HEK293 (cell line): ENCODE measurements around the gene SUSD3.
"Not testable (repeated sequence)": the region's sequence is repeated elsewhere in the genome, so short reads cannot be mapped to it uniquely, and the experiment has no call there.

Experiments
- CTCF ChIA-PET: fragments of 350-600 bp; formaldehyde crosslinking; extraction: SDS; loops from one replicate; lab custom pipeline; 2021; ENCODE audit warnings: antibody characterized with exemption; lab: Yijun Ruan, JAX
- POLR2A ChIA-PET: fragments of 300-600 bp; formaldehyde crosslinking; extraction: SDS; loops from one replicate; lab custom pipeline; 2020; ENCODE audit warnings: antibody characterized with exemption, inconsistent platforms; lab: Yijun Ruan, JAX
- H3K27ac ChIP-seq: fragments of 200-500 bp; sonication (Bioruptor generic); 2 replicates; pipeline ENCODE4 v1.5.1; 2014; ENCODE audit warnings: low read depth, low read length, control low read depth, inconsistent platforms; ENCODE audit errors: extremely low read depth
- H3K36me3 ChIP-seq, 2 experiments: fragments of 200-500 bp in 1 of 2; sonication (Bioruptor generic) in 1 of 2; 1 replicate in 1 of 2; 2 replicates in 1 of 2; pipeline ENCODE4 v1.5.1; 2014 to 2017; ENCODE audit warnings: inconsistent platforms in 2 of 2, low read length in 2 of 2; ENCODE audit not compliant: control insufficient read depth in 2 of 2, insufficient read depth in 1 of 2
- H3K4me1 ChIP-seq: fragments of 200-500 bp; sonication (Bioruptor generic); 2 replicates; pipeline ENCODE4 v1.5.1; 2014; ENCODE audit warnings: mild to moderate bottlenecking, low read length, inconsistent platforms; ENCODE audit not compliant: control insufficient read depth, insufficient read depth
- H3K4me3 ChIP-seq: 2 replicates; pipeline ENCODE4 v1.5.1; 2011; ENCODE audit warnings: low read depth, mild to moderate bottlenecking, control low read depth, low read length, moderate library complexity
- H3K9me3 ChIP-seq: fragments of 200-500 bp; sonication (Bioruptor generic); 2 replicates; pipeline ENCODE4 v1.5.1; 2014; ENCODE audit warnings: low read depth, low read length, inconsistent platforms; ENCODE audit not compliant: control insufficient read depth, insufficient read depth
- MYNN ChIP-seq: fragments of 450-650 bp; formaldehyde crosslinking; IDR thresholded peaks from 2 replicates; pipeline ENCODE4 v1.5.1; 2016; ENCODE audit warnings: missing biosample characterization, missing genetic modification characterization, borderline replicate concordance
- SALL2 ChIP-seq: fragments of 450-650 bp; formaldehyde crosslinking; IDR thresholded peaks from 2 replicates; pipeline ENCODE4 v1.5.0; 2017; ENCODE audit warnings: missing biosample characterization, mild to moderate bottlenecking, missing genetic modification characterization, borderline replicate concordance
- YY1 ChIP-seq: fragments of 450-650 bp; formaldehyde crosslinking; IDR thresholded peaks from 2 replicates; pipeline ENCODE4 v1.5.1; 2018; ENCODE audit warnings: missing biosample characterization, missing genetic modification characterization
- ZBTB7A ChIP-seq: fragments of 450-650 bp; formaldehyde crosslinking; IDR thresholded peaks from 2 replicates; pipeline ENCODE4 v1.5.1; 2016; ENCODE audit warnings: low read depth, missing biosample characterization, missing genetic modification characterization
- ZFP69B ChIP-seq: fragments of 450-650 bp; formaldehyde crosslinking; IDR thresholded peaks from 2 replicates; pipeline ENCODE4 v1.5.1; 2016; ENCODE audit warnings: missing biosample characterization, missing genetic modification characterization
- ZNF155 ChIP-seq: fragments of 450-650 bp; formaldehyde crosslinking; IDR thresholded peaks from 2 replicates; pipeline ENCODE4 v1.5.1; 2016; ENCODE audit warnings: missing biosample characterization, missing genetic modification characterization
- ZNF214 ChIP-seq: fragments of 450-650 bp; formaldehyde crosslinking; IDR thresholded peaks from 2 replicates; pipeline ENCODE4 v1.5.1; 2017; ENCODE audit warnings: missing biosample characterization, mild to moderate bottlenecking, missing genetic modification characterization, borderline replicate concordance
- ZNF23 ChIP-seq: fragments of 450-650 bp; formaldehyde crosslinking; IDR thresholded peaks from 2 replicates; pipeline ENCODE4 v1.5.1; 2016; ENCODE audit warnings: missing biosample characterization, missing genetic modification characterization, borderline replicate concordance
- ZNF354C ChIP-seq: fragments of 450-650 bp; formaldehyde crosslinking; IDR thresholded peaks from 2 replicates; pipeline ENCODE4 v1.5.1; 2016; ENCODE audit warnings: missing biosample characterization, missing genetic modification characterization, low read depth, borderline replicate concordance
- ZNF423 ChIP-seq: fragments of 450-650 bp; formaldehyde crosslinking; IDR thresholded peaks from 2 replicates; pipeline ENCODE4 v1.5.1; 2016; ENCODE audit warnings: missing biosample characterization, missing genetic modification characterization
- ZNF48 ChIP-seq: fragments of 450-650 bp; formaldehyde crosslinking; IDR thresholded peaks from 2 replicates; pipeline ENCODE4 v1.5.1; 2016; ENCODE audit warnings: missing biosample characterization, missing genetic modification characterization
- ZNF514 ChIP-seq: fragments of 450-650 bp; formaldehyde crosslinking; IDR thresholded peaks from 2 replicates; pipeline ENCODE4 v1.5.1; 2016; ENCODE audit warnings: missing biosample characterization, missing genetic modification characterization
- ZNF544 ChIP-seq: fragments of 450-650 bp; formaldehyde crosslinking; IDR thresholded peaks from 2 replicates; pipeline ENCODE4 v1.5.0; 2017; ENCODE audit warnings: missing biosample characterization, missing genetic modification characterization
- ZNF548 ChIP-seq: fragments of 450-650 bp; formaldehyde crosslinking; IDR thresholded peaks from 2 replicates; pipeline ENCODE4 v1.5.1; 2016; ENCODE audit warnings: missing biosample characterization, missing genetic modification characterization
- ZNF624 ChIP-seq: fragments of 450-650 bp; formaldehyde crosslinking; IDR thresholded peaks from 2 replicates; pipeline ENCODE4 v1.5.1; 2017; ENCODE audit warnings: missing biosample characterization, missing genetic modification characterization
- ZNF626 ChIP-seq: fragments of 450-650 bp; sonication (Bioruptor Pico); formaldehyde crosslinking; IDR thresholded peaks from 2 replicates; pipeline ENCODE4 v1.5.1; 2018; ENCODE audit warnings: missing biosample characterization, missing genetic modification characterization, inconsistent platforms
- ZNF785 ChIP-seq: fragments of 450-650 bp; formaldehyde crosslinking; IDR thresholded peaks from 2 replicates; pipeline ENCODE4 v1.5.1; 2016; ENCODE audit warnings: missing biosample characterization, missing genetic modification characterization
- TF ChIP-seq, protein P1 (sequence below): fragments of 450-650 bp; formaldehyde crosslinking; IDR thresholded peaks from 2 replicates; pipeline ENCODE4 v1.5.1; 2016; ENCODE audit warnings: missing biosample characterization, missing genetic modification characterization
- TF ChIP-seq, protein P2 (sequence below): fragments of 450-650 bp; formaldehyde crosslinking; IDR thresholded peaks from 2 replicates; pipeline ENCODE4 v1.5.0; 2017; ENCODE audit warnings: missing biosample characterization, missing genetic modification characterization, borderline replicate concordance

The SUSD3 gene

DNA sequence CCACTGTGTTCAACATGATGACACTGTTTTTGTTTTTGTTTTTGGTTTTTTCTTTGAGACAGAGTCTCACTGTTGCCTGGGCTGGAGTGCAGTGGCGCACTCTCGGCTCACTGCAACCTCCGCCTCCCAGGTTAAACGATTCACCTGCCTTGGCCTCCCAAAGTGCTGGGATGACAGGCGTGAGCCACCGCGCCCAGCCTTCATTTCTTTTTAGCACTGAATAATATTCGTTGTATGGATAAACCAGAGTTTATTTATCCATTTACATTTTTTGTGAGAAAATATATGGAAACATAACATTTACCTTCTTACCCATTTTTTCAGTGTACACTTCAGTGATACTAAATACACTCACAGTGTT lies 41.8 kb downstream of the SUSD3 start:
- POLR2A ChIA-PET: no interaction called here
- no peaks in the 10 kb centered on the region; a peak in 1 of 3 replicates for H3K36me3 ChIP-seq
- no peak overlapping the region for H3K27ac ChIP-seq
- peaks cover 2% of the 10 kb centered on the region; the same call in 1 of the 2 replicates for H3K4me1 ChIP-seq
- CTCF ChIA-PET: no interaction called here
- H3K9me3 ChIP-seq: no peaks in the 10 kb centered on the region; the same call in 1 of the 2 replicates
- TF ChIP-seq ZBTB7A (tag by site-specific recombination): no peak
- TF ChIP-seq, all 188 proteins: peak for 0
- H3K4me3 ChIP-seq: no peak overlapping the region

DNA sequence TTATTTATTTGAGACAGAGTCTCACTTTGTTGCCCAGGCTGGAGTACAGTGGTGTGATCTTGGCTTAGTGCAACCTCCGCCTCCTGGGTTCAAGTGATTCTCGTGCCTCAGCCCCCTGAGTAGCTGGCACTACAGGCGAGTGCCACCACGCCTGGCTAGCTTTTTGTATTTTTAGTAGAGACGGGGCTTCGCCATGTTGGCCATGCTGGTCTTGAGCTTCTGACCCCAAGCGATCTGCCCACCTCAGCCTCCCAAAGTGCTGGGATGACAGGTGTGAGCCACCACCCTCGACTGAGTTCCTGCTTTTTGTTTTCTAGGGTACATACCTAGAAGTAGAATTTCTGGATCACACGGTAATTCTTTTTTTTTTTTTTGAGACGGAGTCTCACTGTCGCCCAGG lies 42.6 kb downstream of the SUSD3 start:
- CTCF ChIA-PET: interaction anchor here (0.6 to 0.7 kb wide), 4 partner anchors 26 to 228 kb away, joined by 3 to 5 read pairs (median 4); no protein-coding TSS in a partner anchor
- POLR2A ChIA-PET, H3K36me3 ChIP-seq: not testable (repeated sequence)

DNA sequence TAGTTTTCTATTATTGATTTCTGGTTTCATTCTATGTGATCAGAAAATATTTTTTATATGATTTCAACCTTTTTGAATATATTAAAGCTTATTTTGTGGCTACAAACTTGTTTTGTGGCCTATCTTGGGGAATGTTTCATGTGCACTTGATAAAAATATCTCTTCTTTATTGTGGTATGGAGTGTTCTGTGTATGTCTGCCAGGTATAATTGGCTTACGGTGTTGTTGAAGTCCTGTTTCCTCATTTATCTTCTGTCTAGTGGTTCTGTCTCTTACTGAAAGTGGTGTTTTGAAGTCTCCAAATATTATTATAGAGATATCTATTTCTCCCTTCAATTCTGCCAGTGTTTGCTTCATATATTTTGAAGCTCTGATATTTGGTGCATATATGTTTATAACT lies 47.1 kb downstream of the SUSD3 start:
- CTCF ChIA-PET: interaction anchor here (0.7 to 1.5 kb wide), 5 partner anchors 9 to 722 kb away, joined by 3 to 6 read pairs (median 3); no protein-coding TSS in a partner anchor
- Histone ChIP-seq H3K27ac (no peak overlapping the region), H3K4me1 (no peaks in the 10 kb centered on the region), H3K4me3 (no peak overlapping the region), H3K36me3 (peaks cover 0 to 9% of the 10 kb centered on the region in 2 experiments; a peak in 2 of 3 replicates), H3K9me3 (no peaks in the 10 kb centered on the region; the same call in 1 of the 2 replicates)
- POLR2A ChIA-PET: no interaction called here
- TF ChIP-seq YY1 (tag by site-specific recombination): no peak
- no peak for TF ChIP-seq ZNF548 (tag by site-specific recombination)
- no peak for TF ChIP-seq ZNF624 (tag by site-specific recombination)
- no peak for TF ChIP-seq ZNF785 (tag by site-specific recombination)

More for the DNA sequence above, 42.6 kb downstream of the SUSD3 start:
- H3K4me3 ChIP-seq, H3K27ac ChIP-seq, H3K4me1 ChIP-seq, H3K9me3 ChIP-seq: not testable (repeated sequence)

DNA sequence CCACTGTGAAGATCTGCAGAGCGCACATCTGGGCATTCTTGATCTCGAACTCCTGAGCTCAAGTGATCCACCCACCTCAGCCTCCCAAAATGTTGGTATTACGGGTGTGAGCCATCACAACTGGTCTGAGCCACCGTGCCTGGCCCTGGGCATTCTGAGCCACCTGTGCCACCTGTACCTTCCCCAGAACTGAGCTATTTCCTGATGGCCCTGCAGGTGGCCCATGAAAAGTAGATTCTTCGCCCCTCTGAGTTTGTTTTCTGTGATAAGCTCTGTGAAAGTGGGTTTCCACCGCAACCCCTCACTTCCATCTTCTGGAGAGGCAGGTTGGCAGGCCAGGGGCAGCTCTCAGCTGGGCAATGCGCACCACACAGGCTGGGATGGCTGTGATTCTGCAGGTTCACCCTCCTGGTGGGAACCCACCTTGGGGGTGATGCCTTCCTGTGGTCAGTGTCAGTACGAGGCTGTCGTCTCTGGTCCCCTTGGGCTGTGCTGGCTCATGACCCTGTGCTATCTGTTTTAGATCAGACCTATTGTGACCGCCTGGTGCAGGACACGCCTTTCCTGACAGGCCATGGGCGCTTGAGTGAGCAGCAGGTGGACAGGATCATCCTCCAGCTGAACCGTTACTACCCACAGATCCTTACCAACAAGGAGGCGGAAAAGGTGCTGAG lies 48.8 kb downstream of the SUSD3 start:
- H3K4me3 ChIP-seq: no peak overlapping the region
- H3K36me3 ChIP-seq: peaks cover 0 to 19% of the 10 kb centered on the region in 2 experiments; a peak in 2 of 3 replicates
- no peaks in the 10 kb centered on the region for H3K9me3 ChIP-seq
- TF ChIP-seq ZNF354C (tag by site-specific recombination): no peak
- no peak for TF ChIP-seq ZNF514 (tag by site-specific recombination)
- no peak for TF ChIP-seq SALL2 (tag by site-specific recombination)
- no peak for TF ChIP-seq ZNF48
- TF ChIP-seq ZNF544: no peak
- TF ChIP-seq MYNN (tag by site-specific recombination): no peak
- no peak for TF ChIP-seq ZNF624 (tag by site-specific recombination)
- TF ChIP-seq, protein P1, sequence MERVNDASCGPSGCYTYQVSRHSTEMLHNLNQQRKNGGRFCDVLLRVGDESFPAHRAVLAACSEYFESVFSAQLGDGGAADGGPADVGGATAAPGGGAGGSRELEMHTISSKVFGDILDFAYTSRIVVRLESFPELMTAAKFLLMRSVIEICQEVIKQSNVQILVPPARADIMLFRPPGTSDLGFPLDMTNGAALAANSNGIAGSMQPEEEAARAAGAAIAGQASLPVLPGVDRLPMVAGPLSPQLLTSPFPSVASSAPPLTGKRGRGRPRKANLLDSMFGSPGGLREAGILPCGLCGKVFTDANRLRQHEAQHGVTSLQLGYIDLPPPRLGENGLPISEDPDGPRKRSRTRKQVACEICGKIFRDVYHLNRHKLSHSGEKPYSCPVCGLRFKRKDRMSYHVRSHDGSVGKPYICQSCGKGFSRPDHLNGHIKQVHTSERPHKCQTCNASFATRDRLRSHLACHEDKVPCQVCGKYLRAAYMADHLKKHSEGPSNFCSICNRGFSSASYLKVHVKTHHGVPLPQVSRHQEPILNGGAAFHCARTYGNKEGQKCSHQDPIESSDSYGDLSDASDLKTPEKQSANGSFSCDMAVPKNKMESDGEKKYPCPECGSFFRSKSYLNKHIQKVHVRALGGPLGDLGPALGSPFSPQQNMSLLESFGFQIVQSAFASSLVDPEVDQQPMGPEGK: no peak
- no peak for TF ChIP-seq ZNF423 (tag by site-specific recombination)
- no peak for TF ChIP-seq ZNF23 (tag by site-specific recombination)
- TF ChIP-seq ZFP69B (tag by site-specific recombination): no peak
- TF ChIP-seq ZNF155: no peak
- TF ChIP-seq, protein P2, sequence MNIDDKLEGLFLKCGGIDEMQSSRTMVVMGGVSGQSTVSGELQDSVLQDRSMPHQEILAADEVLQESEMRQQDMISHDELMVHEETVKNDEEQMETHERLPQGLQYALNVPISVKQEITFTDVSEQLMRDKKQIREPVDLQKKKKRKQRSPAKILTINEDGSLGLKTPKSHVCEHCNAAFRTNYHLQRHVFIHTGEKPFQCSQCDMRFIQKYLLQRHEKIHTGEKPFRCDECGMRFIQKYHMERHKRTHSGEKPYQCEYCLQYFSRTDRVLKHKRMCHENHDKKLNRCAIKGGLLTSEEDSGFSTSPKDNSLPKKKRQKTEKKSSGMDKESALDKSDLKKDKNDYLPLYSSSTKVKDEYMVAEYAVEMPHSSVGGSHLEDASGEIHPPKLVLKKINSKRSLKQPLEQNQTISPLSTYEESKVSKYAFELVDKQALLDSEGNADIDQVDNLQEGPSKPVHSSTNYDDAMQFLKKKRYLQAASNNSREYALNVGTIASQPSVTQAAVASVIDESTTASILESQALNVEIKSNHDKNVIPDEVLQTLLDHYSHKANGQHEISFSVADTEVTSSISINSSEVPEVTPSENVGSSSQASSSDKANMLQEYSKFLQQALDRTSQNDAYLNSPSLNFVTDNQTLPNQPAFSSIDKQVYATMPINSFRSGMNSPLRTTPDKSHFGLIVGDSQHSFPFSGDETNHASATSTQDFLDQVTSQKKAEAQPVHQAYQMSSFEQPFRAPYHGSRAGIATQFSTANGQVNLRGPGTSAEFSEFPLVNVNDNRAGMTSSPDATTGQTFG (tag by site-specific recombination): no peak
- no peak for TF ChIP-seq ZNF626 (tag by site-specific recombination)
- TF ChIP-seq ZNF214 (tag by site-specific recombination): no peak
- POLR2A ChIA-PET: interaction anchor here (1.7 kb wide), 1 partner anchor 11 kb away, joined by 4 read pairs; the partner anchor contains the start of gene CARD19
- CTCF ChIA-PET: interaction anchor here (0.6 to 2.3 kb wide), 18 partner anchors 9 to 315 kb away, joined by 3 to 12 read pairs (median 3); no protein-coding TSS in a partner anchor
- H3K27ac ChIP-seq: no peak overlapping the region
- no peaks in the 10 kb centered on the region for H3K4me1 ChIP-seq
